Skin of body (tissue), 2 donors: Measurements from ENCODE around the gene TACSTD2. TPM values are rescaled to one million over a fixed set of nuclear protein-coding genes. Genes with fewer than 3 reads are reported as not detected.
"Not testable (repeated sequence)": the region's sequence is repeated elsewhere in the genome, so short reads cannot be mapped to it uniquely, and the experiment has no call there.

Source experiments
- DNase-seq: peaks from one replicate; lab custom pipeline; 2025; lab: John Stamatoyannopoulos, UW
- total RNA-seq: library from RNA; depleted of rRNA; stranded (reverse); fragments of >200 nt; gene quantifications from one replicate; pipeline ENCODE4 v1.2.3, GENCODE V29; 2014

The TACSTD2 gene
- total RNA-seq, 1 donor from 2014 or later, result 83.3 TPM

GRCh38 chr1:58588396-58588795 lies 11.3 kb upstream of the TACSTD2 start:
- no peak for DNase-seq

GRCh38 chr1:58587667-58588066 lies 10.6 kb upstream of the TACSTD2 start:
- no peak for DNase-seq

- no peak for DNase-seq
These were observed 9.2 kb upstream of the TACSTD2 start for GRCh38 chr1:58586271-58586670.

- no peak for DNase-seq
These were observed 8.6 kb upstream of the TACSTD2 start for GRCh38 chr1:58585581-58586151.

GRCh38 chr1:58585166-58585565 lies 8.1 kb upstream of the TACSTD2 start:
- no peak for DNase-seq

GRCh38 chr1:58584082-58584895 lies 7.2 kb upstream of the TACSTD2 start:
- DNase-seq, result no peak

GRCh38 chr1:58583496-58583895 lies 6.4 kb upstream of the TACSTD2 start:
- no peak for DNase-seq

GRCh38 chr1:58582143-58582542 lies 5.1 kb upstream of the TACSTD2 start:
- DNase-seq, result not testable (repeated sequence)

- no peak for DNase-seq
These were observed 4.6 kb upstream of the TACSTD2 start for GRCh38 chr1:58581641-58582040.

- no peak for DNase-seq
These were observed 3.1 kb upstream of the TACSTD2 start for GRCh38 chr1:58580186-58580585.

GRCh38 chr1:58577654-58578030 lies 590 bp upstream of the TACSTD2 start:
- DNase-seq, result no peak

- no peak for DNase-seq
These were observed 726 bp downstream of the TACSTD2 start for GRCh38 chr1:58576325-58576726.

GRCh38 chr1:58575551-58576324 lies 1.3 kb downstream of the TACSTD2 start:
- DNase-seq, result no peak

GRCh38 chr1:58574816-58575215 lies 2.2 kb downstream of the TACSTD2 start:
- no peak for DNase-seq

GRCh38 chr1:58573705-58574591 lies 3.1 kb downstream of the TACSTD2 start:
- no peak for DNase-seq

GRCh38 chr1:58573138-58573537 lies 3.9 kb downstream of the TACSTD2 start:
- no peak for DNase-seq

- no peak for DNase-seq
These were observed 4.4 kb downstream of the TACSTD2 start for GRCh38 chr1:58572690-58573089.

- DNase-seq, result no peak
These were observed 5.4 kb downstream of the TACSTD2 start for GRCh38 chr1:58571616-58572015.

- no peak for DNase-seq
These were observed 6.2 kb downstream of the TACSTD2 start for GRCh38 chr1:58570817-58571216.

GRCh38 chr1:58570094-58570493 lies 7.0 kb downstream of the TACSTD2 start:
- DNase-seq, result no peak

- no peak for DNase-seq
These were observed 8.1 kb downstream of the TACSTD2 start for GRCh38 chr1:58568911-58569310.
